Skin epidermis (tissue), 12 donors: ENCODE results near the gene SLC46A2.

Source experiments
- H3K27ac ChIP-seq, 21 experiments: fragments of 200-600 bp; sonication (generic) in 11 of 21; one replicate each; pipeline ENCODE4 v1.5.0; 2020; ENCODE audit warnings: mild to moderate bottlenecking in 3 of 21, inconsistent platforms in 2 of 21, moderate library complexity in 2 of 21
- H3K4me3 ChIP-seq, 7 experiments: fragments of 200-600 bp; sonication (generic) in 2 of 7; one replicate each; pipeline ENCODE4 v1.5.0; 2020; ENCODE audit warnings: inconsistent platforms in 2 of 7, mild to moderate bottlenecking in 2 of 7, moderate library complexity in 1 of 7

The SLC46A2 gene

GRCh38 chr9:112887381-112887780 is 3.3 kb downstream of the SLC46A2 start:
- Histone ChIP-seq H3K27ac (no peak overlapping the region), H3K4me3 (no peak overlapping the region)

DNA sequence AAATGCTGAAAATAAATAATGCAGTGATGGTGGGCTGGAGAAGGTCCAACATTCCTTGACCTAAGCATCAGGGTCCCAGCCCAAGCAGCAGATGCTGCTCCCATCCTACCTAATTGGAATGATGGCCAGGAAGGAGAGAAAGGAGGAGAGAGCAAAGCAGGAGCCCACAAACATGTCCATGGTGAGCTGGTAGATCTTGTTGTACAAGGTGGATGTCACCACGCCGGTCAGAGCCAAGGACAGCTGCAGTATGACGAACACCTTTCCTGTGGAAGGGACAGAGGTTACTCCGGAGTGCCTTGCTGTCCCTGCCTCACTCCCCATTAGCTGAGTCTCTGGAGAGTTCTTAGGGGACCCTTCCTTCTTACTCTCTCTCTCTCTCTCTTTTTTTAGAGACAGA is 4.3 kb downstream of the SLC46A2 start:
- no peak overlapping the region for H3K4me3 ChIP-seq
- H3K27ac ChIP-seq, result peak overlapping the region in 1 of 21 experiments; percentile 6

GRCh38 chr9:112885324-112885723 is 5.4 kb downstream of the SLC46A2 start:
- H3K27ac ChIP-seq, result no peak overlapping the region
- no peak overlapping the region for H3K4me3 ChIP-seq

GRCh38 chr9:112884721-112885120 is 6.0 kb downstream of the SLC46A2 start:
- peak overlapping the region in 3 of 21 experiments; percentile 11 to 33 (median 22) for H3K27ac ChIP-seq
- no peak overlapping the region for H3K4me3 ChIP-seq

DNA sequence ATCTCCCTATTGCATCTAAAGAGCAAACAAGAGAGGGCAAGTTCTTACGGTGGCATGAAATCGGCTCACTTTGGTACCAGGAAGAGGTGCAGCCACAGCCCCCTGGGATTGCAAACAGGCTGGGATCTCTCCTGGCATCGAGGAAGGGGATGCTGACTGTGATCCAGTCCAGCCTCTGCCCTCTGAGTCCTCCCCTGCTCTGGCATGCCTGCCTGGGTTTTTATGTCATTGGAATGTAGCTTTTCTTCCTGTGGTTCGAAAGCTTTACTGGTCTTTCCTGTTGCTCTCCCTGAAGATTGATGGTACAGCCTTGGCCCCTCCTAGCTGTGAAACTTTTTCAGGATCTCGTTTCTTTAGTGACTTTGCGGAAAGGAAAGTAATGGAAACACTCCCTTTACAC is 6.6 kb downstream of the SLC46A2 start:
- Histone ChIP-seq H3K4me3 (no peak overlapping the region), H3K27ac (peak overlapping the region in 2 of 21 experiments; percentile 11 to 33)

DNA sequence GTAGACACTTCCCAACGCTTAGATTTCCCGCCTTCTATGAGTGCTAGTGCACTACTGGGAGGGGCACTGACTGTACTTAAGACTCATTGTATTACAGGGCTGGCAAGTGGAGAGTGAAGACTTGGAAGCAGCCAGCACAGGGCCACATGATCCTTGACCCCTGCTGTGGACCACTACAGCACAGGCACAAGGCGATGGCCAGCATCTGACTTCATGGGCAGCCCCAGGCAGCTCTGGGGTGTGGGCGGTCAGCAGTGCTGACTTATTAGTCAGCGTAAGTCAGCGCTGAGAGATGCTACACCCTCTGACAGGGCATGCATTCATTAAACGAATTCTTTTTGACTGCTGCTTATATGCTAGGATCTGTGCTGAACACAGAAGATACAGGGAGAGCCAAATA is 9.3 kb downstream of the SLC46A2 start:
- Histone ChIP-seq H3K4me3 (no peak overlapping the region), H3K27ac (peak overlapping the region in 1 of 21 experiments; percentile 54)

DNA sequence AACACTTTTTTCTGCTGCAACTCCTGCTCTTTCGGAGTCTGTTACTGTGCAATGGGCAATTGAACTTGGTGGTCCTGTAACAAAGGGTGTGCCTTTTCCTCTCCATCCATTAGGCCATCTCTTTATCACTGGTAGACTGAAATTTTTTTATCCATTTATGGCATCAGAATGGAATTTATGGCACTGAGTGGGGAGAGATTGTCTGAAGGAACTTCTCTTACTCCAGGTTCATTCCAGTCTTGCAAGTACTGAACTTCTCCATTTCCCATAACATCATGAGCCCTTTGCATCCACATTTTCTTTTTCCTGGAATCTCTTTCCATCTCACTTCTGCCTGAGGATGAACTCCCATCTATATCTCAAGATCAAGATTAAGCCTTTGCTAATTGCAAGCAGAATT is 10.0 kb downstream of the SLC46A2 start:
- H3K27ac ChIP-seq, result no peak overlapping the region
- no peak overlapping the region for H3K4me3 ChIP-seq

- no peak overlapping the region for H3K4me3 ChIP-seq
These were observed 11.9 kb downstream of the SLC46A2 start for GRCh38 chr9:112878752-112879151.

GRCh38 chr9:112873773-112874405 is 16.8 kb downstream of the SLC46A2 start:
- no peak overlapping the region for H3K27ac ChIP-seq

More at GRCh38 chr9:112878752-112879151, 11.9 kb downstream of the SLC46A2 start:
- H3K27ac ChIP-seq, result no peak overlapping the region

GRCh38 chr9:112872019-112872418 is 18.7 kb downstream of the SLC46A2 start:
- peak overlapping the region in 1 of 21 experiments; percentile 6 for H3K27ac ChIP-seq
- H3K4me3 ChIP-seq, result no peak overlapping the region

More at GRCh38 chr9:112873773-112874405, 16.8 kb downstream of the SLC46A2 start:
- no peak overlapping the region for H3K4me3 ChIP-seq

DNA sequence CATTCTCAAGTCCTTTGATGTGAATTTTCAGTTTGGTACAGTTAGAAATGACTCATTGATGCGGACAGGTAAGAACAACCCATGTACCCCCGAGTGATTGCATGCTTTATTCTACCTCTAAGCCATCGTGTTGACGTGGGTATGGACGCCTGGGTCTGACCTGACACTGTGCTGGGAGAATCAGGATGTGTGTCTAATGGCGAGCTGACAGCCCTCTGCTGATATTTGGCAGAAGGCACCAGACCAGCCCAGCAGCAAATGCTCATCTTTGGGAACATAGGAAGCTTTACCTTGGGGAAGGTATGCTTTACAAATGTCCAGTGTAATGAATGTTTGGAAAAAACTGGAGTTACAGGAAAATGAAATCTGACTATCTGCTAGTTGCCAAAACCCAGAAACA is 20.1 kb downstream of the SLC46A2 start:
- no peak overlapping the region for H3K4me3 ChIP-seq

GRCh38 chr9:112869917-112870316 is 20.8 kb downstream of the SLC46A2 start:
- H3K4me3 ChIP-seq, result no peak overlapping the region
- H3K27ac ChIP-seq, result peak overlapping the region in 3 of 21 experiments; percentile 9 to 73 (median 52)

More for the DNA sequence above, 20.1 kb downstream of the SLC46A2 start:
- no peak overlapping the region for H3K27ac ChIP-seq

DNA sequence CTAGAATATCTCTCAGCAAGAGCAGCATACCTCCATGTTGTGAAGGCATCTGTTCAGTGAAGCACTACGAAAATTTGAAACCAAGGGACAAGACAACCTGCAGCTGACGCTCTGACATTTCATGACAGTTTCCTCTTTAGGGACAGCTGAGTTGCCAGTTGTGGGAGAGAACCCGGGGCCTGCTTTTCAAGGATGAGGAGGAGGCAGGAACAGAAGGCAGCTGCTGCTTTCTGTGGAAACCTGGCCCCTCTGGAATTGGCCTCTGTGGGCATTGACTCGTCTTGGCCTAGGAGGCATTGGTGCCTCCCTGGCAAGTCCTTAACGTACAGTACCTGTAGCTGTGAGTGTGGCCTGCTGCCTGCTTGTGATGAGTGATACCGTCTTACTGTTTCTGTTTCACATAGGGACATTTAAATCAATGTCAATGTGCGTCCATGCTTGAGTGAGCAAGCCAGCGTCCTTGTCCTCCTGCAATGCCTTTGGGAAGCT is 21.6 kb downstream of the SLC46A2 start:
- H3K27ac ChIP-seq, result peak overlapping the region in 12 of 21 experiments; percentile 5 to 73 (median 29)
- H3K4me3 ChIP-seq, result no peak overlapping the region

GRCh38 chr9:112868461-112868860 is 22.2 kb downstream of the SLC46A2 start:
- peak overlapping the region in 11 of 21 experiments; percentile 21 to 73 (median 48) for H3K27ac ChIP-seq

DNA sequence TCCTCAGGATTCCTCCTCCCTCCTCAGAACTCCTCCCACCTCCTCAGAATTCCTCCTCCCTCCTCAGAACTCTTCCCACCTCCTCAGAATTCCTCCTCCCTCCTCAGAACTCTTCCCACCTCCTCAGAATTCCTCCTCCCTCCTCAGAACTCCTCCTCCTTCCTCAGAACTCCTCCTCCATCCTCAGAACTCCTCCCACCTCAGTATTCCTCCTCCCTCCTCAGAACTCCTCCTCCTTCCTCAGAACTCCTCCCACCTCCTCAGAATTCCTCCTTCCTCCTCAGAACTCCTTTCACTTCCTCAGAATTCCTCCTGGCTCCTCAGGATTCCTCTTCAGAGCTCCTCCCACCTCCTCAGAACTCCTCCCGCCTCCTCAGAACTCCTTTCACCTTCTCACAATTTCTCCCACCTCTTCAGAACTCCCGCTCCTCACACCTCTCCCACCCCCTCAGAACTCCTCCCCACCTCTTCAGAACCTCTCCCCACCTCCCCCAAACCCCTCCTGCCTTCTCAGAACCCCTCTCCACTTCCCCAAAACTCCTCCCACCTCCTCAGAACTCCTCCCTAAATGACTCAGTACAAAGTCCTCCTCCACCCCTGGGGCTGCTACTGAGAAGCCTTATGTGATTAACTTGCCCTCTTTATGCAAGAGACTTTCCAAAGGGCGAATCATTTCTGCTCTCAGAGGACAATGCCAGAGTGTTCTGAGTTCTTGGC is 23.2 kb downstream of the SLC46A2 start:
- Histone ChIP-seq H3K4me3 (no peak overlapping the region), H3K27ac (peak overlapping the region in 13 of 21 experiments; percentile 4 to 73 (median 46))

More at GRCh38 chr9:112868461-112868860, 22.2 kb downstream of the SLC46A2 start:
- H3K4me3 ChIP-seq, result no peak overlapping the region

DNA sequence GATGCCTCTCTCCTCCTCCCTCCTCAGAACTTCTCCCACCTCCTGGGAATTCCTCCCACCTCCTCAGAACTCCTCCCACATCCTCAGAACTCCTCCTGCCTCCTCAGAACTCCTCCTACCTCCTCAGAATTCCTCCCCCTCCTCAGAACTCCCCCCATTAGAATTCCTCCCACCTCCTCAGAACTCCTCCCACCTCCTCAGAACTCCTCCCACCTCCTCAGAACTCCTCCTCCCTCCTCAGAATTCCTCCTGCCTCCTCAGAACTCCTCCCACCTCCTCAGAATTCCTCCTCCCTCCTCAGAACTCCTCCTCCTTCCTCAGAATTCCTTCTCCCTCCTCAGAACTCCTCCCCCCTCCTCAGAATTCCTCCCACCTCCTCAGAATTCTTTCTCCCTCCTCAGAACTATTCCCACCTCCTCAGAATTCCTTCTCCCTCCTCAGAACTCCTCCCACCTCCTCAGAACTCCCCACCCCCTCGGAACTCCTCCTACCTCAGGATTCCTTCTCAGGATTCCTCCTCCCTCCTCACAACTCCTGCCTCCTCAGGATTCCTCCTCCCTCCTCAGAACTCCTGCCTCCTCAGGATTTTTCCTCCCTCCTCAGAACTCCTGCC is 23.9 kb downstream of the SLC46A2 start:
- Histone ChIP-seq H3K27ac (no peak overlapping the region), H3K4me3 (no peak overlapping the region)

DNA sequence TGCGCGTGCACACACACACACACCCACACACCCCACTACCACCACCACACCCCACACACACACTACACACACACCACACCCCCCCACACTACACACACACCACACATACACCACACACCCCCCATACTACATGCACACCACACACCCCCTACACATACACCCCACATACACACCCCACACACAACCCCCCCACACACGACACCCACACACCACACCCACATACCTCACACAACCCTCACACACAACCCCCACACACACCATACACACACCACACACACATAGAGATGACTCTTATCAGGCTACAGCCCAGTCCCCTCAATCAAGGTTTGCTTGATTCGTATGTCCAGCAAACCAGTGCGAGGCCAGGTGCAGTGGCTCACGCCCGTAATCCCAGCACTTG is 25.7 kb downstream of the SLC46A2 start:
- no peak overlapping the region for H3K4me3 ChIP-seq

GRCh38 chr9:112864403-112864802 is 26.3 kb downstream of the SLC46A2 start:
- Histone ChIP-seq H3K4me3 (no peak overlapping the region), H3K27ac (peak overlapping the region in 5 of 21 experiments; percentile 1 to 74 (median 39))

More for the DNA sequence above, 25.7 kb downstream of the SLC46A2 start:
- H3K27ac ChIP-seq, result no peak overlapping the region

- no peak overlapping the region for H3K4me3 ChIP-seq
- peak overlapping the region in 8 of 21 experiments; percentile 1 to 74 (median 53) for H3K27ac ChIP-seq
These were observed 26.9 kb downstream of the SLC46A2 start for GRCh38 chr9:112863746-112864145.

GRCh38 chr9:112863214-112863613 is 27.5 kb downstream of the SLC46A2 start:
- Histone ChIP-seq H3K4me3 (no peak overlapping the region), H3K27ac (peak overlapping the region in 12 of 21 experiments; percentile 1 to 74 (median 58))
